HG02678 (cell line): ENCODE data around the gene RAE1.
"Not testable (repeated sequence)": the region's sequence is repeated elsewhere in the genome, so short reads cannot be mapped to it uniquely, and the experiment has no call there.

ENCODE experiments used
- ATAC-seq: cut with Tn5 transposase; IDR thresholded peaks from one replicate; pipeline ENCODE4 v1.9.1; 2021; ENCODE audit warnings: mild to moderate bottlenecking, moderate library complexity; ENCODE audit not compliant: unreplicated experiment

Gene RAE1

DNA sequence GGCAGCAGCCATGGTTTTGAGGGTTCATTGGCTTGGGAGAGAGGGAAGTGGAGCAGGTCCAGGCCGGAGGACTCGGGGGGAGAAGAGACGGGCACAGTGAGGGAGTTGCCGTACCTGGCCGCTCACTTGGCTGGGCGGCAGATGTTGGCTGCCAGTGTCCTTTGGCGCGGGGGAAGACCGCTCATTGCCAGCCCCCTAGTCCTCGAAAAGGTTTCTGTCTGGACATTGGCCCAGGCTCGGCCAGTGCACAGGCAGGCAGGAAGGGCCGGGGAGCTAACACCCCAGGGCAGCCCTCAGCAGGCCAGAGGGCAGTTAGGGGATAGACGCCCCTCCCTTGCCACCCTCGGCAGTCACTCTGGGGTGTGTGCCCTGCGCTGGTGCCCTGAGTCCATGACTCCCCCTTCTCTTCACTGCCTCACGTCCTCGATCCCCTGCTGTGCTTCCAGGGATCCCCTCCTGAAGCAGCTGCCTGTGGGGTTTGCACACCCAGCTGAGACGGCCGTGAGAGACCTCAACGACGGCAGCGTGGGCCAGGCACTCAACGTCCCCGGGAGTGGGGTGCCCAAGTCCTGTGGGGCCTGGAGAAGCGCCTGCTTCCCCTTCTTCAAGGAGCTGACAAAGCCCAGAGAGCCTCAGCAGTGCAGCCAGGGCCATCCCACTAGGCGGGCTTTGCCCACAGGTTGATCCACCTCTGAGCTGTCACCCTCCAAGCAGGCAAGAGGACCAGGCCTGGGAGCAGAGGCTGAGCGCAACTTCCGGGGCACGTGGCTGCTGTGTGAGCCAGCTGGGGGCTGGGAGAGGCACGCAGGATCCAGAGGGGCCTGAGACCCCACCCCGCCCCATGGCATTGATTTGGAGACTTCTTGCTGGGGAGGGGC, 60.6 kb downstream of the RAE1 start:
- no peak for ATAC-seq

DNA sequence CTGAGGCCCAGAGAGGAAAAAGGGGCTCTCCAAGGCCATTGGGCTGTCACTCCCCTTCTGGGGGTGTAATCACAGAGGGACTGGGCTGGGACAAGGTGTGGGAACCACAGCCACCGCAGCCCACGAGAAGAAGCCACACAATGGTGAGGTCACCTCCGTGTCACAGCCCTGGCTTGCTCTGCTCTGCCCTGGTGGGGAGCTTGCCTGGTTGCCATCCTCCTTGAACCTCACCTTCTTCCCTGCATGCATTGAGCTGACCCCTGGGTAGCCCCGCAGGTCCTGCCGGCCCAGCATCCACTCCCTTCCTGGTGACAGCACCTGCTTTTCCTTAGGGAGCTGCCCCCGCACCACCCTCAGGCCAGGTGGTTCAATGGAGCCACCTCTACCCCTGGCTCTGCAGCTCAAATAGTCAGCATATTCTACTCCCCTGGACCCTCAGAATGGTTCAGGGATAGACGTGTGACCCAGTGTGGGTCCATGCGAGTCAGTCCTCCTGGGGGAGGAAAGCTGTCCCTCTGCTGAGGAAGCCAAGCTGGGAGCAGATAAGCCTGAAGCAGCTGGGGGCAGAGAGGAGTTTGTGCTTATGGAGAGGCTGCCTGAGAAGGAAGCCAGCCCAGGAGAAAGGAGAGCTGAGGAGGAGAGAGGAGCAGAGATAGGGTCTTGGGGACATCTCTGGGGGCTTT, 61.4 kb downstream of the RAE1 start:
- no peak for ATAC-seq

DNA sequence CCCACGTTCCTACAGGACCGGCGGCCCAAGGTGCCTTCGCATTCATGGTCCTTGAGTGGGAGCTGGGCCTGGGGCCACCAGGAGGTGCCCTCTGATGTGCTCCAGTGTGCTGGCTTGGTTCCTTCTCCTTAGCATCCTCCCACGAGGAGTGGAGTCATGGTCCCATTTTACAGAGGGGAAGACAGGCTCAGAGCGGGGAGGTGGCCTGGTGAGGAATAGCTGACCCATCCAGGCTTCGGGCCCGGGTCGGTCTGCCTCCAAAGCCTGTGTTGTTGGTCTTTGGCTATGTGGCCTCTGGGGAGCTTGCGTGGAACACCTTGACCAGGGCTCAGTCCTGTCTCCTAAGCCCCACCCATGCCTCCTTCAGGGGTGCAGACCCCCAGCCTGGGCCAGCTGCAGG, 62.9 kb downstream of the RAE1 start:
- ATAC-seq, result no peak

DNA sequence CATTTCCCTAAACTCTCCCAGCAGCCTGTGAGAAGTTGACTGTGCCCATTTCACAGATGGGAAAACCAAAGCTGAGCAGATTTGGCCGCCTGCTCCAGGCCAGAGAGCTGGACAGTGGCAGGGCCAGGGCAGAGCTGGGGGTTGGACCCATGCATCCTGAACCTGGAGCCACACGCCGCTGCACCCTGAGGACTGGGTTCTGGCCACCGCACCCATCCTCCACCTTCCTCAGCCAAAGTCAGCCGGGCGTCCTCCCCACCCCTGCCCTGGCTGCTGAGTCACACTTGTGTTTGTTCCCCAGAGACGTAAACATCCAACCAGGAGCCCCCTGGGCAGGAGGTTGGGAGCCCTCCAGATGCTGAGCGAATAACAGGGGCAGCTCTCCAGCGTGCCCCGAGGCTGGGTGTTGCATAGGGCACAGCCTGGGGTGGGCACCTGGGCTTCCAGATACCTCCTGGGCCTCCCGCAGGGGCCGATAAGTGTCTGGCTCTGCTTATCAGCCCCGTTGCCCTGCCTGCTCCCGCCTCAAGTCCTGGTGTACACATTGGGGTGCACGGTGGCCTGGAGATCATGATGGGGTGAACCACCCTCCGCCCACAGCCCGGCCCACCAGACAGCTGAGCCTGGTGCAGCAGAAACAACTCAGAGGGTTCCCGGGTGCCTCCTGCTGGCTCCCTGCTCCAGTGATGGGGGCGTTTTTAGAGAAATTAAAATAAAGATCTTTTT, 64.0 kb downstream of the RAE1 start:
- no peak for ATAC-seq

DNA sequence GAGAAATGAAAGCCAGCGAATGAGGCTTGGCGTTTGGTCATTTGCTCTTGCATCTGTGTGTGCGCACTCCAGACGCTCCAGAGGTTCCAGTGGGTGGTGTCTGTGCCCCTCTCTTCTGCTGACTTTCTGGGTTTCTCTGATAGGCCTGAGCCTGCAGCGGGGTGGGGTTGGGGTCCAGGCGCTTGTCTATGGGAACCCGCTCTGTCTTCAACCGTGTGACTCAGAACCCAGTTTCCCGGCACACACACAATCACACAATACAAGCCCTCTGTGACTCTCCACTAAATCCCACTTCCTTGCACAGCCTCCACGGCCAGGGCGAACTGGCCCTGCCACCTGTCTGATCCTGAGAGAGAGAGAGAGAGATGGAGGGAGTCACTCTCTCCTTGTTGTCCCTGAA, 64.7 kb downstream of the RAE1 start:
- no peak for ATAC-seq

DNA sequence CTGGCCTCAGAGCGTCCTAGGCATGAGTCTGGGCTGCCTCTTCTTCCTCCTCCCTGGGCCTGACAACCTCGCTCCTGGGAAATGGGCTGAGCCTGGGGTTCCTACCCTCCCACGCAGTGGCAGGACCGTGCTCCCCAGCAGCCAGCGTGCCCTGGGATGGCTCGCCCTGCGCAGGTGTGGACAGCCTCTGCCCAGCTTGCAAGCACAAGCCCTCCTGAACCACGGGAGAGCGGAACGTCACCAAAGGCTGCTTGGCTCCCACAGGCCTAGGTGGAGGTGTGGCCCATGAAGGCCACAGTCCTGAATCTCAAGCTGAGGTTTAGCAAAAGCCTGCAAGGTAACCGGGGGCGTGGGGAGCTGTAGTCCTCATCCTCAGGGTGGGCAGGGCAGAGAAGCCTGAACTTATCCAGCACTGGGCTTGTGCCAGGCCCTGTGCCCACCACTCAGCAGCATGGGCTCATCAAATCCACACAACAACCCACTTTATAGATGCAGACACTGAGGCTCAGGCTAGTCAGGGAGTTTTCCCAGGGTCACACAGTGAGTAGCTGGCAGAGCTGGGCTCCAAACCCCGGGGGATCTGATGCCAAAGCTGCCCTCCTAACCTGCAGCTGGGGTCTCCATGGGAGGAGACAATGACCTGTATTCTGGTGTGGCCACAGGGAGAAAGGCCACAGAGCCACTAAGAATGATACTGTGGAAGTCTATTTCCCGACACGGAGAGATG, 65.4 kb downstream of the RAE1 start:
- ATAC-seq, result no peak

DNA sequence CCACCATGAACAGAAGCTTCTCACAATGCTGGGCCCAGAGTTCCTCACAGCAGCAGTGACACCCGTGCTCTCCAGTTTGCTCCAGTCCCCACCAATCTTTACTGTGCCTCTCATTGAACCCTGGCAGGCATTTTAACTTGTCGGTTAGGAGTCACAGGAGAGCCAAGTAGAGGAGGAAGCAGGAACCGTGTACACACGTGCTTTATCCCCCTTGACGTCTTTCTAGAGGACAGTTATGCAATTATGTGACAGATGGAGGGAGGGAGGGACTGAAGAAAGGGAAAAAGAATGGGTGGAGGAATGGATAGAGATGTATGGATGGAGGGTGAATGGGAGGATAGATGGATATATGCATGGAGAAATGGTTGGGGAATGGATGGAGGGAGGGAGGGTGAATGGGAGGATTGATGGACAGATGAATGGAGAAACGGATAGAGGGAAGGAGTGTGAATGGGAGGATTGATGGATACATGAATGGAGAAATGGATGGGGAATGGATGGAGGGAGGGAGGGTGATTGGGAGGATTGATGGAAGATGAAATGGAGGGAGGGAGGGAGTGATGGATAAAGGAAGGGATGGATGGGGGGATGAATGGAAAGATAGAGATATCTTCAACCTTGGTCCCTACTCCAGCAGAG, 66.1 kb downstream of the RAE1 start:
- ATAC-seq, result no peak

DNA sequence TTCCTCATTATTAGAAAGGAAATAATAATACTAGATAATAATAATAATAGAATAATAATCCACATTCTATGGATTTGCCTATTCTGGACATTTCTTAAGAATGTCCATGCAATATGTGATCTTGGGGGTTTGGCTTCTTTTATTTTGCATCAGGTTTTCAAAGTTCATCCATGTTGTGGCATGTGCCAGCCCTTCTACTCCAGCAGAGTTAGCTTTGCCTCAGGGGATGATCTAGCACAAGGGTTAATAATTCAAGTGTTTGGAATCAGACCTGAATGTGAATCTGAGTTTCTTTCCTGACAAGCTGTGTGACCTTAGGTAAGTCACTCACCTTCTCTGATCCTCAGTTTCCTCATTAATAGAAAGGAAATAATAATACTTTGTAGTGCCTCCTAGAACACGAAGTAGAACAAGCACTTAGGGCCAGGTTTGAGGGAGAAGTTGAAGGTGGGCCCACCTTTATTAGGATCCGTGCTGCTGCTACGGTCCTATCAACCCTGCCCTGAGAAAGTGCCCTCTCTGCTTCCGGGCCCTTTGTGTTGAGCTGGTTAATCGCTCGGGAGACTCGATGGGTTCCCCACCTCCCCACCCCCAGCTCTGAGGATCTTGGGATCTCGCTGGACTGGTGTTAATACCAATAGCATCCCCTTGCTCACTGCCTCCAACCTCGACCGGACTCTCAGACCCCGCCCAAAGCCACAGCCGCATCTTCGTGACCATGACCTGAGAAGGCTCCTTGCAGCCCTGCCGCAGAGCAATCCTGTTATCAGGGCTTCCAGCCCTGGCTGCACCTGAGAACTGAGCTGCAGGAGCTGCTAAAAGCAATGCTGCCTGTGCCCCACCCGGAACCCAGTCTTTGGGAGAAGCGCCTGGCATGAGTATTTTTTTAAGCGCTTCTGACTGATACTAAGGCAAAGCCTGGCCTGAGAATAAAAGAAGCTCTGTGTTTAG, 67.0 kb downstream of the RAE1 start:
- no peak for ATAC-seq

DNA sequence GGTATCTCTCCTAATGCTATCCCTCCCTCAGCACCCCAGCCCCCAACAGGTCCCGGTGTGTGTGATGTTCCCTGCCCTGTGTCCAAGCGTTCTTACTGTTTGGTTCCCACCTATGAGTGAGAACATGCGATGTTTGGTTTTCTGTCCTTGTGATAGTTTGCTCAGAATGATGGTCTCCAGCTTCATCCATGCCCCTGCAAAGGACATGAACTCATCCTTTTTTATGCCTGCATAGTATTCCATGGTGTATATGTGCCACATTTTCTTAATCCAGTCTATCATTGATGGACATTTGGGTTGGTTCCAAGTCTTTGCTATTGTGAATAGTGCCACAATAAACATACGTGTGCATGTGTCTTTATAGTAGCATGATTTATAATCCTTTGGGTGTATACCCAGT, 68.4 kb downstream of the RAE1 start:
- not testable (repeated sequence) for ATAC-seq

DNA sequence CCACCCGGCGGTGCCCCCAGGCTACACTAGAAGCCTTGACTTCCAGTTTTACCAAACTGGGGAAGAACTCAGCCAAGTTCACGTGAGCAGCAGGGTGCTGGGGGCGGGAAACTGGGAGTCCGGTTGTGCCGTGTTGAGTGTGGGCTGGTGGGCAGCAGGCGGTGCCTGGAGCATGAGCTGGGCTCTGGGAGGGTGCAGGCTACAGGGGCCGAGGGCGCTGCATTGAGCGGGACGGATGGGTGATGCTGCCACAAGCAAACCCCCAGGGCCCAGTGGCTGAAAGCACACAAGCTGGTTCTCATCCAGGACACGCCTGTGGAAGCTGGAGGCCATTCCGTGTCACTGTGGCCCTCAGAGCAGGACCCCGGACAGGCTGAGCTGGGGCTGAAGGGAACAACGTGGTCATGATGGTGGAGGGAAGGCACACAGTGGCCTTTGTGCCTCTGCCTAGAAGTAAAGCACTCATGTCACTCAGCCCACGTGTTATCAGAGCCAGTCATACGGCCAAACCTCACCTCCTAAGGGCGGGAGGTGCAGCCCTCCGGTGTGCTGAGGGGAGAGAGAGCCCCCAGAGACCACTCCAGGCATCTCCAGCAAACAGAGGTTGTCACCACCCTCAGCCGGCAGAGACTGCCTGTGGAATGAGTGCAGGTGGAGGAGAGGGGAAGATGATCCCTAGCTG, 69.7 kb downstream of the RAE1 start:
- ATAC-seq, result no peak

DNA sequence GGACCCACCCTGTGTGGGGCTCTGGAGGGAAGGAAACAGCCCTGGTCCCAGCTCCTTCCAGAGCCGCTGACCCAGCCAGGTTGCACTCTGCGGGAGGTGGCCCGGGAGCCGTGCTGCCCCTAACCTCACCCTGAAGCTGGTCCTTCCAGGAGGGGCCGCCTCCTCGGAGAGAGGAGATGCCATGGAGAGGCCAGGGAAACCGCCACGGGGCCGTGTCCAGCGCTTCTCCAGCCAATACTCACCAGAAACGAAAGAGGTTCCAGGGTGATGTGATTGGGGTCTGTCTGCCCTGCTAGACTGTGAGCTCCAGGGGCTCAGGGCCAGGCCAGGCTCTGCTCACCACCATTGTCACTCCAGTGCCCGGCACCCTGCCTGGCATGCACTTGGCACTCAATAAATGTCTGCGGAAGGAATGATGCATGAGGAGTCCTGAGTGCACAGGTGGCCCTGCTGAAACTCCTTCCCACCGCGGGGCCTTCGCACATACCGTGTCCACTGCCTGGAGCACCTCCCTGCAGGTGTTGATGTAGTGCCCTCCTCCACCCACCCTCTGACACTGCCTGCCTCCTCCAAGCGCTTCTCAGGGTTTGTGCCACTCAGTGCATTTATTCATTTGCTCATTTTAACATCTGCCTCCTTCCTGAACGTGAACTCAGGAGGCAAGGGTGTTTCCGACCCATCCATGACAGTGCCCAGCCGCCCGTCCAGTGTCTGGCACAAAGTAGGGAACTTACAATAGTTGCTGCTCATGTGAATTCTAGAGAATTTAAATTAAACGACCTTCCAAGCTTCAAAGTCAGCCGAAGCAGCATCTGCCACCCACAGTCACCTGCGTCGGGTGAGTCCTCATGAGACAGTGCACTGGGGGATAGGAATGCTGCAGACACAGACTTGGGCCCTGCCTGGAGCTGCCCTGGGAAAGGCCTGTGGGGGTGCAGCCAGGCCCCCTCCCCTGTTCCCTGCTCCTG, 70.5 kb downstream of the RAE1 start:
- no peak for ATAC-seq

DNA sequence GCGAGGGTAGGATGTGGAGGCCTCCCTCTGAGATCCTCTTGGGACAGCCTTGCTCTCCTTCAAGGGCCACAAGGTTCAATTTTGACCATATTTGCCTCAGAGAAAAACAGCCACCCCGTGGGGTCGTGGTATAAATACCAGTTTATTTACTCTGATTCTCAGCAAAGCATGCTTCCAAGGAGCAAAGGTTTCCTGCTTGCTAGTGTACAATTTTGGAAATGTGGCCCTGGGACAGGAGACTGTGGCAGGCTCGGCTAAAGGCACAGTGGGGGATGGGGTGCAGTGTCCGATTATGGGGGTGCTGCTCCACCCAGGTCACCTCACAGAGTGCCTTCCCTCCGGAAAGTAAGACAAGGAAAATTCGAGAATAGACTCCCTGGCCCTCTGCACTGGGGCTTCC, 71.2 kb downstream of the RAE1 start:
- no peak for ATAC-seq

DNA sequence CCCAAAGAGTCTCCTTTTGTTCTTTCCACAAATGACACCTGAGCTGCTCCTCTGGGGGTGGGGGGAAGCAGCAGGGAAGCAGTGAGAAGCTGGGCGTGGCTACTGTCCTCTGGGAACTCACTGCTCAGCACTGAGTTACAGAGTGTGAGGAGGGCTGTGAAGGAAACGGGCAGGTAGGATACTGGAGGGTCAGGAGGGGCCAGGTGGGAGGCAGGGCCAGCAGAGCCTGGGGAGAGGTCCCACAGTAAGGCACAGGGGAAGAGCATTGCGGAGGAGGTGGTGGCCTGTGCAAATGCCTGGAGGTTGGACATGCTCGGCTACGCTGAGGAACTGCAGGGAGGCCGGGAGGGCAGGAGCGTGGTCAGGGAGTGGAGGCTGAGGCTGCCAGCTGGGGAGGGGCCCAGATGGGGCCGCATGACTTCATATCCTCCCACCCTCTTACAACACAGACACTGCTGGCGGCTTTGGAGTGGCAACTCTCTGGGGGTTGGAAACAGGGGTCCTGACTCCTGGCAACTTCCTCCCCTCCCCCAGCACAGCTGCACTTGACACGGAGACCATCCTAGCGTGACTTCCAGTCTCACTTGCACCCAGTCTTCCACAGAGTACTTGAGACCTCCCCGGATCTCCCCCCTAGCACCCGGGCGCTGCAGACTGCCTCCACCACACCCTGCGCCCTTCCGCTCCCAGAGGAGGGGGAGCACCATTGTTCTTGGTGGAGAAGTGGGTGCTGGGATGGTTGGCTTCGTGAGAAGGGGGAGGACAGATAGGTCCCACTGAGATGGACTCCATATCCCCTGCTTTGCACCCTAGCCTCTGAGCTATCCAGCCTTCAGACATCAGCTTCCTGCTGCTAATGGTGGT, 74.3 kb downstream of the RAE1 start:
- ATAC-seq, result no peak

DNA sequence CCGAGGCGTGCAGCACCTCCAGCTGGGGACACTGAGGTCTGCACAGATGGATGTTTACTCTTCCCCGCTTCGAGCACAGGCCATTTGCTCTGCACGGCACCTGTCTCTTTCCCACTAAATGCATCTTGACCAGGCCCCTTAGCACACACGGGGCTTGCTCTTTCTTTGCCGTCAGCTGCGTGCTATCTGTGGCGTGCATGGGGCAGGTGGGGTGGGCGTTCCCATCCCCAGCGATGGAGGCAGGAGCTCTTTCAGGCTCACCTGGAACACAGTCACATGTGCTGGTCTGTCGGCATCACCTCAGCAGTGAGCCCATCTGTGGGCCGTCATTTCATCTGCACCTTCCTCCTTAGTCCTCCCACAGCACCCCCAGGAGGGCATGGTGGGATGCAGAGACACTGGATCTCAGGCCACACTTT, 75.2 kb downstream of the RAE1 start:
- ATAC-seq, result no peak

DNA sequence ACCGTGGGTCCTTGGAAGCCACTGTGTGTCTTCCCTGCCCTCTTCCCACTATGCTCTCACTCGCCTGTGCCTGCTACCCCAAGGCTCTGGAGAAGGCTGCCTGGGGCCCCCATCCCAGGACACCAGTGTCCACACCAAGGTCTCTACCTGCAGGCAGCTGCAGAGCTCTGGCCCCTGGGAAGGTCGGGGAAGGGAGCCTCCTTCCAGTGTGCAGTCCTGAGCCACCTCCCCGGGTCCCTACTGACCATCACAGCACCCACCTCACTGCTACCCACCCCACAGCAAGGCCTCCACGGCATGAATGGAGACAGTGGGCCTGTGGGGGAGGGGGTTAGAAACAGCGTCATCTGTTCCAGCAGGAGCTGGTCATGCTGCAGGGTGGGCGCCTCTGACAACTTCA, 75.8 kb downstream of the RAE1 start:
- ATAC-seq, result no peak

DNA sequence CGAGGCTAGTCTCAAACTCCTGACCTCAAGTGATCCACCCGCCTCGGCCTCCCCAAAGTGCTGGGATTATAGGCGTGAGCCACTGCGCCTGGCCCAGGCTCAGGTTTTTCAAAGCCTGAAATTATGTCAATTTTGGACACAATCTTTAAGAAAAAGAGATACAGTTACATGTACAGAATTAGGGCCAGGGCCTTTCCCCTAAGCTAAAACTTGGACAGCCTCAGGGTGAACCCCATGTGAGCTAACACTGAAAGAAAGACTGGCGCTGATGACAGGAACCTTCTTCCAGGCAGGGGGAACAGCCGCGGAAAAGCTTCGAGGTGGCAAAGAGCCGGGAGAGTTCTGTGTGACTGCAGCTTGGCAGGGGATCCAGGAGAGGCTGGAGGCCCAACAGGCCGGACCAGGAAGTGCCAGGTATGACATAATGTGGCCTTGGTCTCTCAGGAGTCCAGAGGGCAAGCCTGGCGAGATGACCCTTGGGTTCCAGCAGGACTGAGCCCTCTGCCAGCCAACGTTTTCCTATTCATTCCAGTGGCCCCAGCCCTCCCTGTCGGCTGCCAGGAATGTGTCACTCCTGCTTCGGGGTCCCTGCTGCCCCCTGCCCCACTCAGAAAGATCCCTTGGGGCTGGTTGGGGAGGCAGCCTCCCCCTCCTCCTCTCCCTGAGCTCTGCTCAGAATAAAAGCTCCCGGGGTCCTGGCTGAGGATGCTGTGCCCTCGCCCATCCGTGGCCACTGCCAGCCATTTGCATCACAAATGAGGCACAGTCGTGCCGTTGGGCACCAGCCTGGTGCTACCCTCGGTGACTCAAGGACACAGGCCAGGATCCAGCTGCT, 77.5 kb downstream of the RAE1 start:
- no peak for ATAC-seq
